HepG2 (cell line): Measurements from ENCODE around the gene MTRF1. TPM values are rescaled to one million over a fixed set of nuclear protein-coding genes. Genes with fewer than 3 reads are reported as not detected.

Experiments
- CTCF ChIP-seq: sonication (generic); formaldehyde crosslinking; IDR thresholded peaks from 2 replicates; pipeline ENCODE4 v1.5.0; 2020; ENCODE audit warnings: mild to moderate bottlenecking, missing genetic modification reagents, moderate library complexity
- IKZF5 ChIP-seq: IDR thresholded peaks from 2 replicates; pipeline ENCODE4 v1.6.1; 2018; ENCODE audit warnings: missing genetic modification reagents, mild to moderate bottlenecking, missing compliant biosample characterization
- IRF9 ChIP-seq: sonication (generic); formaldehyde crosslinking; IDR thresholded peaks from 2 replicates; pipeline ENCODE4 v1.8.0; 2022; ENCODE audit warnings: missing genetic modification reagents, mild to moderate bottlenecking, borderline replicate concordance
- MYC ChIP-seq: sonication (generic); formaldehyde crosslinking; IDR thresholded peaks from 2 replicates; pipeline ENCODE4 v1.9.0; 2021; ENCODE audit warnings: missing genetic modification reagents, borderline replicate concordance
- POGK ChIP-seq: sonication (generic); formaldehyde crosslinking; conservative IDR thresholded peaks from 2 replicates; pipeline ENCODE4 v1.8.0; 2022; ENCODE audit warnings: mild to moderate bottlenecking, moderate library complexity, missing genetic modification reagents
- THRA ChIP-seq: sonication (generic); formaldehyde crosslinking; IDR thresholded peaks from 2 replicates; pipeline ENCODE4 v1.4.0; 2020; ENCODE audit warnings: missing genetic modification reagents, borderline replicate concordance
- TP53 ChIP-seq: sonication (generic); formaldehyde crosslinking; conservative IDR thresholded peaks from 2 replicates; pipeline ENCODE4 v1.4.0; 2020; ENCODE audit warnings: missing genetic modification reagents
- ZNF263 ChIP-seq: sonication (generic); formaldehyde crosslinking; IDR thresholded peaks from 2 replicates; pipeline ENCODE4 v1.4.0; 2020; ENCODE audit warnings: missing genetic modification reagents
- ZNF33A ChIP-seq: sonication (generic); formaldehyde crosslinking; IDR thresholded peaks from 2 replicates; pipeline ENCODE4 v1.5.1; 2020; ENCODE audit warnings: missing genetic modification reagents, mild to moderate bottlenecking, moderate library complexity, borderline replicate concordance
- ZNF441 ChIP-seq: sonication (generic); formaldehyde crosslinking; IDR thresholded peaks from 2 replicates; pipeline ENCODE4 v1.7.0; 2021; ENCODE audit warnings: missing genetic modification reagents, borderline replicate concordance
- ZNF512 ChIP-seq: sonication (generic); formaldehyde crosslinking; IDR thresholded peaks from 2 replicates; pipeline ENCODE4 v1.4.0; 2020; ENCODE audit warnings: mild to moderate bottlenecking, missing genetic modification reagents
- ZNF543 ChIP-seq: sonication (generic); formaldehyde crosslinking; IDR thresholded peaks from 2 replicates; pipeline ENCODE4 v1.4.0; 2020; ENCODE audit warnings: mild to moderate bottlenecking, missing genetic modification reagents
- ZNF563 ChIP-seq: sonication (generic); formaldehyde crosslinking; IDR thresholded peaks from 2 replicates; pipeline ENCODE4 v1.8.0; 2022; ENCODE audit warnings: mild to moderate bottlenecking, moderate library complexity, missing genetic modification reagents
- ZNF670 ChIP-seq: sonication (generic); formaldehyde crosslinking; IDR thresholded peaks from 2 replicates; pipeline ENCODE4 v1.8.0; 2022; ENCODE audit warnings: mild to moderate bottlenecking, missing genetic modification reagents, borderline replicate concordance
- ZUFSP ChIP-seq: sonication (generic); formaldehyde crosslinking; IDR thresholded peaks from 2 replicates; pipeline ENCODE4 v1.9.0; 2021; ENCODE audit warnings: missing genetic modification reagents, mild to moderate bottlenecking, borderline replicate concordance
- polyA plus RNA-seq, 8 experiments: library from polyadenylated mRNA; depleted of rRNA in 3 of 8; stranded (reverse) in 7 of 8; unstranded in 1 of 8; fragments of >200 nt; fragmentation: Illumina TruSeq in 4 of 8; extraction: Trizol in 4 of 8; gene quantifications; 2 replicates each; pipeline versions ENCODE4 v1.2.1 to v1.2.3, GENCODE V29; 2011 to 2016; ENCODE audit warnings: low read depth in 4 of 8, missing spikeins in 1 of 8, mixed read lengths in 1 of 8; ENCODE audit not compliant: insufficient read depth in 1 of 8
- total RNA-seq, 5 experiments: library from RNA; depleted of rRNA; stranded (reverse); fragments of >200 nt; fragmentation: Illumina TruSeq; extraction: Trizol; gene quantifications; 2 replicates each; pipeline ENCODE4 v1.2.3, GENCODE V29; 2016; ENCODE audit warnings: low read depth in 1 of 5

MTRF1 gene
- total and polyA plus RNA-seq, 2 of the 13 experiments (the other 11 are each of a cell fraction or from before 2014, with no cell fraction given), result 21.6 to 27.2 TPM

GRCh38 chr13:41193919-41194824, 69.2 kb downstream of the MTRF1 start, which contains the start of gene KBTBD7 (continued):
- TF ChIP-seq IKZF5, result peak; percentile 79
- TF ChIP-seq MYC (CRISPR knock-in tag), result peak; percentile 76; the same call in 1 of the 2 replicates
- peak; percentile 77; the same call in 1 of the 2 replicates for TF ChIP-seq THRA (CRISPR knock-in tag)
- peak; percentile 82; the same call in 1 of the 2 replicates for TF ChIP-seq IRF9 (CRISPR knock-in tag)
- no peak for TF ChIP-seq ZNF441 (CRISPR knock-in tag)
- TF ChIP-seq ZNF543, result peak; percentile 88; the same call in 1 of the 2 replicates
- no peak; the same call in none of the 2 replicates for TF ChIP-seq CTCF (CRISPR knock-in tag)
- no peak for TF ChIP-seq TP53 (CRISPR knock-in tag)
- peak; percentile 88 for TF ChIP-seq POGK (CRISPR knock-in tag)
- peak; percentile 27; the same call in 1 of the 2 replicates for TF ChIP-seq ZNF33A
- TF ChIP-seq ZNF512 (CRISPR knock-in tag), result no peak
- TF ChIP-seq ZUFSP (CRISPR knock-in tag), result no peak
- TF ChIP-seq ZNF670 (CRISPR knock-in tag), result peak; percentile 96
- TF ChIP-seq ZNF263 (CRISPR knock-in tag), result peak; percentile 57; the same call in 1 of the 2 replicates
- TF ChIP-seq ZNF563, result no peak
